GM18498 (cell line): ENCODE data around the gene NCSTN.

ENCODE experiments used
- ATAC-seq: cut with Tn5 transposase; IDR thresholded peaks from one replicate; pipeline ENCODE4 v1.9.1; 2021; ENCODE audit warnings: mild to moderate bottlenecking, moderate library complexity; ENCODE audit not compliant: unreplicated experiment

Gene NCSTN

GRCh38 chr1:160403244-160403643 lies 60.1 kb downstream of the NCSTN start:
- no peak for ATAC-seq

- no peak for ATAC-seq
These were observed 60.9 kb downstream of the NCSTN start for GRCh38 chr1:160404094-160404493.

GRCh38 chr1:160405331-160405877 lies 62.2 kb downstream of the NCSTN start:
- ATAC-seq = no peak

- ATAC-seq = no peak
These were observed 63.2 kb downstream of the NCSTN start for GRCh38 chr1:160406131-160406968.

GRCh38 chr1:160407839-160408801 lies 64.9 kb downstream of the NCSTN start:
- ATAC-seq = no peak
